Activated naive CD8-positive, alpha-beta T cell treated with anti-CD3 and anti-CD28 coated beads, Interleukin-2, amount 50 U/mL, for 24 hours (primary cell): ENCODE data around the gene EXD3.

Source experiments
- ATAC-seq: fragments of 150-1000 bp; cut with Tn5 transposase; one replicate; pipeline ENCODE4 v1.10.0; 2021
- DNase-seq: peaks from one replicate; pipeline ENCODE4 v3.0.0; 2021
- H3K27ac Mint-ChIP-seq: one replicate; pipeline ENCODE4 v1.8.0; 2021; ENCODE audit warnings: mild to moderate bottlenecking, mixed read lengths
- H3K27me3 Mint-ChIP-seq: one replicate; pipeline ENCODE4 v1.8.0; 2021; ENCODE audit warnings: mixed read lengths
- H3K36me3 Mint-ChIP-seq: one replicate; pipeline ENCODE4 v1.8.0; 2021; ENCODE audit warnings: low read depth, mixed read lengths
- H3K4me1 Mint-ChIP-seq: one replicate; pipeline ENCODE4 v1.8.0; 2021; ENCODE audit warnings: mixed read lengths
- H3K4me3 Mint-ChIP-seq: one replicate; pipeline ENCODE4 v1.8.0; 2021; ENCODE audit warnings: mild to moderate bottlenecking, moderate library complexity, mixed read lengths
- H3K9me3 Mint-ChIP-seq: one replicate; pipeline ENCODE4 v1.8.0; 2021; ENCODE audit warnings: mixed read lengths

Gene EXD3

GRCh38 chr9:137444106-137444790 is 21.3 kb upstream of the EXD3 start:
- H3K36me3 Mint-ChIP-seq, result no peaks in the 10 kb centered on the region
- ATAC-seq (no peak), DNase-seq (no peak)
- peaks cover 21% of the 10 kb centered on the region for H3K27me3 Mint-ChIP-seq
- no peak overlapping the region for H3K4me3 Mint-ChIP-seq
- H3K4me1 Mint-ChIP-seq, result peaks cover 15% of the 10 kb centered on the region
- no peak overlapping the region for H3K27ac Mint-ChIP-seq
- no peaks in the 10 kb centered on the region for H3K9me3 Mint-ChIP-seq

DNA sequence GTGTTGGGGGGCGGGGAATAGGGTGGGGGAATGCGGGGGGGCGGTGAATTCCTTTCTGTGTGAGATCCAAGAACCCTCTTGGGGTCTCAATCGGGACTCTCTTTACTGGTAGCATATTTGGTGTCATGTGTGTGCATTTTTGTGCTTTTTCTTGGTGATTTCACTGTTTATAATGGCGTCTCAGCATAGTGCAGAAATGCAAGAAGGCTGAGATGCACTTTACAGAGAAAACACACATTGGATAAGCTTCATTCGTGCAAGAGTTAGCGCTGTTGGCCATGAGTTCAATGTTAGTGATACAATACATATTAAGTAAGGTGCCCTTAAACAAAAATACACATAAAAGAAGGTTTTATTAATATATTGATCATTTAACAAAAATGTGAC is 19.0 kb upstream of the EXD3 start:
- no peaks in the 10 kb centered on the region for H3K36me3 Mint-ChIP-seq
- H3K9me3 Mint-ChIP-seq, result no peaks in the 10 kb centered on the region
- peak overlapping the region; percentile 21 for H3K4me3 Mint-ChIP-seq
- ATAC-seq, result no peak
- H3K27ac Mint-ChIP-seq, result no peak overlapping the region
- peaks cover 13% of the 10 kb centered on the region for H3K4me1 Mint-ChIP-seq
- peaks cover 21% of the 10 kb centered on the region for H3K27me3 Mint-ChIP-seq
- DNase-seq, result no peak

DNA sequence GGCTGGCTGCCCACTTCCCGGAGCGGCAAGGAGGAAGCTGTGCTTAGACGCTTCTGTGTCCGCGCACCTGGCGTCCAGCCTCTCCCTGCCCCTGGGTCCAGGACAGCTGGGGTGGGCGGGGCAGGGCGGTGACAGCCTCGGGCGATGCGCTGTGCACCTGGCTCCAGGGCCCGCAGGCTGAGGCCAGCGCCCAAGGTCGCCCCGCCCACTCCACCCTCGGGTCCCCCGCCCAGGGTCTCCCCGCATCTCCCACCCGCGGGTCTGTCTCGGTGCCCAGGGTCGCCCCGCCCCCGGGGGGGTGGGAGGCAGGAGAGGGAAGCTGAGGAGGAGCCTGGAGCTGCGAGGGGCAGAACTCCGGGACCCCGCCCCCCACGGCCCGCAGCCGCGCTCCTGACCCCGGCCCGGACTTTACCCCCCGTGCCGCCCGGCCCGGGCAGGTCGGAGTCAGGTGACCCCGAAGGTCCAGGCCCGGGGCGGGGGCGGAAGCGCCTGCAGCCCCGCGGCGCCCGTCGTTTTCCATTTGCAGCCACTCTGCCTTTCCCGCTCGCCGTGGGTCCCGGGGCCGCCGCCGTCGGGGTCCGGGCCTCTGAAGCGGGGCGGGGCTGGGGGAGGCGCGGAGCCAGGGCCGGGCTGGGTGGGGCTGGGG is 18.4 kb upstream of the EXD3 start, which contains the start of gene ENTPD8:
Gene ENTPD8, minus strand, starts transcription at position 69 of the 646 bp plus-strand sequence. CDS start 3,072 bp downstream, outside the sequence.
- Mint-ChIP-seq H3K27me3 (peaks cover 21% of the 10 kb centered on the region), H3K4me1 (peaks cover 13% of the 10 kb centered on the region), H3K36me3 (no peaks in the 10 kb centered on the region), H3K9me3 (no peaks in the 10 kb centered on the region), H3K4me3 (peak within 1 kb of the TSS; percentile 21), H3K27ac (no peak within 1 kb of the TSS)
- ATAC-seq (no peak), DNase-seq (no peak)

DNA sequence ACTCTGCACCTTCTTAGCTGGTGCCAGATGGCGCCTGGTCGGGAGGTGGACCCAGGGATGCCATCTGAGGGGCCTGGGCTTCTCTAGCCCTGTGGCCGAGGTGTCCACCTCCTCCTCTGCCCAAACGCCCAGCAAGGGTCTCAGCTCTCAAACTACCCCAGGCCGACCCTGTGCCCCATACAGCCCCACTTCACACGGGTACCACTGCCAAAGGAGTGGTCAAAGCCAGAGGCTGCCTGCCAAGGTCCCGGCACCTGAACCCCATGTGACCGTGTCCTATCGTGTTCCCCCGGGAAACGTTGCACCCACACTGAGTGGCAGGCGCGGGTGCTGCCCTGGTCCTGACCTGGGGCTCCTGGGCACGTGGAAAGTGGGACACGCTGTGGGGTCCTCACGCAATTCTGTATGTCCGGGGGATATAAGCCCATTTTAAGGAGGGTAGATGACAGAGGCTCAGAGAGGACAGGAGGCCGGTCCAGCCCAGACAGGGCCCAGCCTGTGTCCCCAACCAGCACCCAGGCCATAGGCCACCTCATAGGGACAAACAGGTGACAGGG is 16.3 kb upstream of the EXD3 start:
- Mint-ChIP-seq H3K27me3 (peaks cover 17% of the 10 kb centered on the region), H3K9me3 (no peaks in the 10 kb centered on the region), H3K4me3 (no peak overlapping the region), H3K36me3 (no peaks in the 10 kb centered on the region), H3K4me1 (peaks cover 3% of the 10 kb centered on the region), H3K27ac (no peak overlapping the region)
- ATAC-seq, result no peak
- DNase-seq, result no peak

- H3K36me3 Mint-ChIP-seq, result no peaks in the 10 kb centered on the region
- DNase-seq (no peak), ATAC-seq (no peak)
- peaks cover 3% of the 10 kb centered on the region for H3K4me1 Mint-ChIP-seq
- H3K9me3 Mint-ChIP-seq, result no peaks in the 10 kb centered on the region
- peaks cover 15% of the 10 kb centered on the region for H3K27me3 Mint-ChIP-seq
- H3K27ac Mint-ChIP-seq, result no peak overlapping the region
- no peak overlapping the region for H3K4me3 Mint-ChIP-seq
Measured at GRCh38 chr9:137438591-137439157, 15.7 kb upstream of the EXD3 start.

- Mint-ChIP-seq H3K4me3 (no peak overlapping the region), H3K4me1 (peaks cover 3% of the 10 kb centered on the region), H3K36me3 (no peaks in the 10 kb centered on the region), H3K9me3 (no peaks in the 10 kb centered on the region), H3K27me3 (peaks cover 11% of the 10 kb centered on the region), H3K27ac (no peak overlapping the region)
- no peak for DNase-seq
- ATAC-seq, result no peak
Measured at GRCh38 chr9:137437691-137438590, 15.0 kb upstream of the EXD3 start.

- H3K36me3 Mint-ChIP-seq, result no peaks in the 10 kb centered on the region
- peaks cover 2% of the 10 kb centered on the region for H3K4me1 Mint-ChIP-seq
- H3K4me3 Mint-ChIP-seq, result no peak overlapping the region
- ATAC-seq (peak; percentile 18), DNase-seq (no peak)
- no peaks in the 10 kb centered on the region for H3K9me3 Mint-ChIP-seq
- H3K27me3 Mint-ChIP-seq, result peaks cover 2% of the 10 kb centered on the region
- H3K27ac Mint-ChIP-seq, result no peak overlapping the region
Measured at GRCh38 chr9:137436761-137437600, 14.0 kb upstream of the EXD3 start.

DNA sequence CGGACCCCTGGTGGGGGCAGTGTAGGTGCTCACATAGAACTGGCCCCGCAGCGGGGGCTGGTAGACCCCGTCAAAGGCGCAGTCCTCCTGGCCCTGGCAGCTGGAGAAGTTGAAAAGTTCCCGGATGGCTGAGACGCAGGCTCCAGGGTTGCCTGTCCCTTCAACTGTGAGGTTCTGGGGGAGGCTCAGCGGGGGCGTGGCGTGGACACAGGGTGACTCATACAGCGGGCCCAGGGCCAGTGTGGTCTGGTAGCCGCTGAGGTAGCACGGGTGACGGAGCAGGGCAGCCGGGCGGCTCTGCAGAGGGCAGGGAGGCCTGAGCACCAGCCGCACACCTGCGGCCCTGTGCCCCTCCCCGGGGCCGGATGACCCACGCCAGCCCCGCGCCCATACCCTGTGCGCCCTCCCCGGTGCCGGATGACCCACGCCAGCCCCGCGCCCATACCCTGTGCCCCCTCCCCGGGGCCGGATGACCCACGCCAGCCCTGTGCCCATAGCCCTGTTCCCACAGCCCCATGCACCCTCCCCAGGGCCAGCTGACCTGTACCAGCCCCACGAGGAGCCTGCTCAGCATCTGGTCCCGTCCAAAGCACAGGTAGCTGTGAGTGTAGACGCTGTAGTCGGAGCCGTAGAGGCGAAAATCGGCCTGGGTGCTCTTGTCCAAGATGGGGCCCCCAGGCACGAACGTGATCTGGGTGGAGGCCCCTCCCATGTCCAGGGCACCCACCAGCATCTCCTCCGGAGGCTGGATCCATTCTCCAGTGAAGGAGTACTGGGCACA is 13.2 kb upstream of the EXD3 start:
- H3K9me3 Mint-ChIP-seq, result no peaks in the 10 kb centered on the region
- no peak overlapping the region for H3K27ac Mint-ChIP-seq
- no peaks in the 10 kb centered on the region for H3K4me1 Mint-ChIP-seq
- H3K36me3 Mint-ChIP-seq, result no peaks in the 10 kb centered on the region
- ATAC-seq, result no peak
- no peak for DNase-seq
- no peaks in the 10 kb centered on the region for H3K27me3 Mint-ChIP-seq
- H3K4me3 Mint-ChIP-seq, result no peak overlapping the region

- H3K27ac Mint-ChIP-seq, result no peak overlapping the region
- H3K4me3 Mint-ChIP-seq, result no peak overlapping the region
- DNase-seq, result no peak
Measured at GRCh38 chr9:137435381-137435891, 12.5 kb upstream of the EXD3 start.

DNA sequence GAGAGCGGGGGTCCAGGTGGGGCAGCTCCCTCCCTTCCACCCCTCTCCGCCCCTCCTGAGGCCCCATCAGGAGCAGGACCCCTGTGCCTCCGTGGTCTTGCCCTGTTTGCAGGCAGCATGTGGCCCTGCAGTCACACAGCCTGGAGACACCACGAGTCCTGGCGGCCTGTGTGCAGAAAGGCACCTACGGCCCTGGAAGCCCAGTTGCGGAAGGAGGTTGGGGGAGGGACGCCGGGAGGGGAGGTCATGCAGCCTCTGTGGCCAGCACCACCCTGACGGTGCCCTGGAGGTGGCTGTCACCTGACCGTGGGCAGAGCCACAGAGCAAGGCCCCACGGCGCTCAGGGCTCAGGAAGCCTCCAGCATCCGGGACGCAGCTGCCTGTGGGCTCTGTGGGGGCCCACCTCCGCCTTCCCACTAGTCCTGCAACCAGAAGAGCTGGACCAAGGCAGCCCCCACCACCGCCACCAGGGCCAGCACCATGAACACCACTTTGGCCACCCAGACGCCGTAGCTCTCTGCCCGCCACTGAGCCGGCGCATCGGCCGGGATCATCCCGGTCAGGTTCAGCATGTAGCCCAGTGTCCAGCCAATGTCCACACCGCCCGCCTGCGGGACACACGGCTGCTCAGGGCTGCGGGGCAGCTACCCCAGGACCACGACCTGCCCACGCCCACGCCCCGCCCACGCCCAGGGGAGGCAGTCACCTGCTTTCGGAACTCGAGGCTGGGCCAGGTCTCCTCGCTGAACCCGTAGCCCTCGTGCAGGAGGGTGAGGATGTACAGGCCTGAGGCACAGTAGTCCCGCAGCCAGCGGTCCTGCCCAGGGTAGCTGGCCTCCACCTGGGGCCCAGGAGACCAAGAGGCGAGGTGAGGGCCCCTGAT is 11.8 kb upstream of the EXD3 start:
- Mint-ChIP-seq H3K36me3 (no peaks in the 10 kb centered on the region), H3K4me3 (no peak overlapping the region), H3K4me1 (no peaks in the 10 kb centered on the region), H3K9me3 (no peaks in the 10 kb centered on the region), H3K27me3 (no peaks in the 10 kb centered on the region), H3K27ac (no peak overlapping the region)
- DNase-seq, result no peak
- ATAC-seq, result no peak

More at GRCh38 chr9:137435381-137435891, 12.5 kb upstream of the EXD3 start:
- no peaks in the 10 kb centered on the region for H3K36me3 Mint-ChIP-seq
- H3K4me1 Mint-ChIP-seq, result no peaks in the 10 kb centered on the region
- no peak for ATAC-seq
- H3K27me3 Mint-ChIP-seq, result no peaks in the 10 kb centered on the region
- no peaks in the 10 kb centered on the region for H3K9me3 Mint-ChIP-seq

GRCh38 chr9:137433916-137434431 is 11.0 kb upstream of the EXD3 start:
- ATAC-seq, result no peak
- H3K36me3 Mint-ChIP-seq, result no peaks in the 10 kb centered on the region
- no peaks in the 10 kb centered on the region for H3K9me3 Mint-ChIP-seq
- H3K4me3 Mint-ChIP-seq, result no peak overlapping the region
- no peak overlapping the region for H3K27ac Mint-ChIP-seq
- H3K4me1 Mint-ChIP-seq, result no peaks in the 10 kb centered on the region
- H3K27me3 Mint-ChIP-seq, result no peaks in the 10 kb centered on the region
- no peak for DNase-seq

GRCh38 chr9:137433349-137433915 is 10.5 kb upstream of the EXD3 start:
- no peak for DNase-seq
- H3K9me3 Mint-ChIP-seq, result no peaks in the 10 kb centered on the region
- no peak overlapping the region for H3K27ac Mint-ChIP-seq
- no peaks in the 10 kb centered on the region for H3K36me3 Mint-ChIP-seq
- no peak overlapping the region for H3K4me3 Mint-ChIP-seq
- ATAC-seq, result no peak
- no peaks in the 10 kb centered on the region for H3K27me3 Mint-ChIP-seq
- no peaks in the 10 kb centered on the region for H3K4me1 Mint-ChIP-seq
